UCSD-AML1 (cell line): ENCODE measurements around the gene CTIF.
"Not testable (repeated sequence)": the region's sequence is repeated elsewhere in the genome, so short reads cannot be mapped to it uniquely, and the experiment has no call there.

ENCODE experiments used
- DNase-seq: peaks from one replicate; lab custom pipeline; 2025; ENCODE audit not compliant: unreplicated experiment; lab: John Stamatoyannopoulos, UW

CTIF gene

DNA sequence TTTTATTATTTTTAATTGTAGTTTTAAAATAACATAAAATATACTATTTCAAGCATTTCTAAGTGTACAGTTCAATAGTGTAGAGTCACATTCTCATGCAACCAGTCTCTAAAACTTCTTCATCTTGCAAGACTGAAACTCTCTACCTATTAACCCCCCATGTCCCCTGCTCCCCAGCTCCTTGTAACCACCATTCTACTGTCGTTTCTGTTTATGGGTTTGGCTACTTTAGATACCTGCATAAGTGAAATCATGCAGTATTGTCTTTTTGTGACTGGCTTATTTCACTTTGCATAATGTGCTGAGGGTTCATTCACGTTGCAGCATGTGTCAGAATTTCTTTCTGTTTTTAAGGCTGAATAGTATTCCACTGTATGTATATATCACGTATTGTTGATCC lies 272.6 kb downstream of the CTIF start:
- DNase-seq, result no peak

DNA sequence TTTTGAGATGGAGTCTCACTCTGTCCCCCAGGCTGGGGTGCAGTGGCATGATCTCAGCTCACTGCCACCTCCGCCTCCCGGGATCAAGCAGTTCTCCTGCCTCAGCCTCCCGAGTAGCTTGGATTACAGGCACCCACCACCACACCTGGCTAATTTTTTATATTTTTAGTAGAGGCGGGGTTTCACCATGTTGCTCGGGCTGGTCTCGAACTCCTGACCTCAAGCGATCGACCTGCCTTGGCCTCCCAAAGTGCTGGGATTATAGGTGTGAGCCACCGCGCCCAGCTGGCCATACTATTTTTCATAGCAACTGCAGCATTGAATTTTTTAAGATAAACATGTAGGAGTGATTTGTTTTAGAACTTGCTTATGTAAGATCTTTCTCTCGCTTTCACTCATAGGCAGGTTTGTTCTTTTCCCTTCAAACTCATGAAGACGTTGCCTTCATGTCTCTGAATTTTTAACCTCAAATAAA lies 273.2 kb downstream of the CTIF start:
- not testable (repeated sequence) for DNase-seq

DNA sequence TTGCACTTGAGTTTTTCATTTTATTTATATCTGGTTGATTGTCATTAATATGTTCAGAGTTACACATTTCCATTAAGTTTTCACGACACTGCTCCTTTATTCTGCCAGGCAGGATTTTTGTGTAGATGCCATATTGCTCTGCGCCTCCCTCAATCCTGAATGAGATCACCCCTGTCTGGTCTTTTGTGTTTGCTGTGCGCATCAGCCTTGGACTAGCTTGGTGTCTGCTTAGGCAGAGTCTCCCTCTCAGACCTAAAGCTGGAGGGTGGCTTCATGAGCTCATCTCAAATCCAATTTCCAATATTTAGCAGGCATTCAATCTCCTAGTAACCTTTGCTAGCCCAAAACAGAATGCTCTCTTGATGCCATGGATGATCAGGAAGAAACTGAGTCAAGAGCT lies 274.5 kb downstream of the CTIF start:
- DNase-seq, result no peak

DNA sequence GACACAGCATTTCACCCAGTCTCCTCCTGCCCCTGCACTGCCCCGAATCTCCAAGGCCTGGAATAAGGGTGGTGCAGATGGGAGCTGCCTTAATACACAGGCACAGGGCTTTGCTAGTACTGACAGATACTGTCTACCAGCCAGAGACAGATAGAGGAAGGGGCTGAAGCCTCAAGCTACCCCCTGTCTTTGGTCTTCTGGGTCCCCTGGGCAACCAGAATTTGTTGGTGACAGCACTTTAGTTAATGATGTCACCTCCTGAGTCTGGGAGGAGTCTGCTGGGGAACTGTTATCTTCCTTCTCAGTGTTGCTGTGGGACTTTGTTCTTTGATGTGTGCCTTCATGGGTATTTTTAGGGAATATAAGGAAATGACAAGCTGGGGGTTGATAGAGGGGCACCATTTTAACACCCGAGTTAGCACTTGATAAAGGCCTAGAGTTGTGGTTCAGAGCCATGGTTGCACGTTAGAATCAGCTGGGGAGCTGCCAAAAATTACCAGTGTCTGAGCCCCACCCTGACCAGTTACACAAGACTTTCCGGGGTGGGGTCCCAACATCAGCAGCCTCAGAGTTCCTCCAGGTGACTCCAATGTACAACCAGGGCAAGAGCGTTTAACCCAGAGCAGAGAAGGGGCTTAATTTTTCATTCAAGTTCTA lies 275.1 kb downstream of the CTIF start:
- DNase-seq, result no peak

DNA sequence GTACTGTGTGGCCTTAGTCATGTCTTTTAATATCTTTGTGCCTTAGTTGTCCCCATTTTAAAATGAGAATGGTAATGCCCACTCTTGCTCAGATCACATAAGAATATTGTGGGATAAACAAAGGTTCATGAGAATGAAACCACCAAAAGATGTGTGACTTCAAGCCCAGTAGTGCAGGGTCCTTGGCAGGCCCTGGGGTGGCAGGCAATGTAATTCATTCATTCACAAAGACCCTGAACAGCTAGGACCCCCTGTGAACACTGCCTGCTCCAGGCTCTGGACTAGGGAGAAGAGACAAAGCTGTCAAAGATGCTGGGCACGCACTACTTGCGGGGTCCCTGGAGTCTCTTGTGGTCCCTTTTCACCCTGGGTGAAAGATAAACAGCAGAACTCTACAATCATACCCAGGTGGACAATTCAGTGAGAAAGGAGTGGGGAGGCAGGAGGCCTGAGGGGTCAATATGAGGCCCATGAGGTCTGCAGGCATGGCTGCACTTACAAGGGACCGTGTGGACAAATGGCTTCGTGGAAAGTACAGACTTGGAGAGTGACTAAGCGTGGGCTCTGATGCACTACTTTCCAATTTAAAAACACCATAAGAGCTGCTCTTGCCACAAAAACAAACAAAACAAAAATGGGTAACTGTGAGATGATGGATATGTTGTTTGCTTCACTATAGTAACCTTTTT lies 275.8 kb downstream of the CTIF start:
- DNase-seq, result no peak

DNA sequence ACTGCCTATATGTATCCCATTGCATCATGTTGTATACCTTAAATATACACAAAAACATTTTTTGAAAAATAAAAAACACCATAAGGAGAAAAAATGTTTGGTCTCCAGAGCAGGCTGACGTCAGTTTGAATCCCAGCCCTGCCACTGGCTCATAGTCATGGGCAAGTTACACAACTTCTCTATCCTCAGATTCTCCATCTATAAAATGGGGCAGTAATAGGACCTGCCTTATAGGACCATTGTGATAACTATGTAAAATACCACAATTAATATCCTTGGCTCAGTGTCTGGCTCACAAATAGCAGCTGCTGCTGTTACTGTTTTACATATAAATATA lies 276.3 kb downstream of the CTIF start:
- DNase-seq, result no peak

DNA sequence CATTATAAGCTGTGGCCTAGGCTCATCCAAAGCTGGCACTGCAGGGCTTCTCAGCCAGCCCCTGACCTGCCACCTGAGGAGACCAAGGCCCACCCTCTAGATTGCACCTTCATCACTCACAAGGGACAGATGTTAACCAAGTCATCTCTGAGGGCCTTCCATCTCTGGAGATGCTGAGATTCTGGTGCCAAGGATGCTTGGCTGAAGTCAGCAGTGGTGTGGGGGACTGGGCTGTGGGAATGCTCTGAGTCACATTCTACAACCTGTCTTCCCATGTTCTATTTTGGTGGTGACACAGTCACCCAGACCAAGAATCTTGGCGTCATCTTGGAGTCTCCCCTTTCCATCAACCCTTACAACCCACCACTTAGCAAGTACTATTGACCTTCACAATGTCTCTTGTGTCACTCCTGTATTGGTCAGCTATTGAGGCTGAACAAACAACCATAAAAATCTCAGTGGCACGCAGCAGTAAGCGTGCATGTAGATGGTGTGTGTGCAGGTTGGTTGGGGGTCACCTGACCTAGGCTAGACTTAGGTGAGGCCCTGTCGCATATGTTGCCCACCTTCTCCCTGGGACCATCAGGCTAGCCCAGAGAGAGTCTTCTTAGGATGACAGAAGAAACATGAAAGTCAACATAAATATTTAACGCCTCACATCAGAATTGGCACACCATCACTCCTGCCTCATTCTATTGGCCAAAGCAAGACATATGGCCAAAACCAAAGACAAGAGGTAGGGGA lies 276.9 kb downstream of the CTIF start:
- DNase-seq, result no peak

DNA sequence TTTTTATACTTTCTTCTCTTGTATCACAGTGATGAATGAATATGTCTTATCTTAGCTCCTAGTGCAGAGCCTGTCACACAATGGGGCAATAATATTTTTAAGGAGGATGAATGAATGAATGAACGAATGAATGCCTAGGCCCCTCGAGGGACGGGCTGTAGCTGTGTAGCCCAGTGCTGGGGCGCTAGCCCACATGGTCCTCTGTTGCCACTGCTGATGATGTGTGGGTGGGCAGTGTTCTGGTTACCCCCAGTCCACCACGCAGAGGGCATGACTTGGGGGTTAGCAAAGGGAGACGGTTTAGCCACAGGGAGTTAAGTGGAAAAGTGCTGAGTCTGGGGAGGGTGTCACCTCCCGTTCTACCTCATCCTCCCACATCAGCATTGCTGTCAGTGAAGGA lies 277.7 kb downstream of the CTIF start:
- DNase-seq, result no peak

DNA sequence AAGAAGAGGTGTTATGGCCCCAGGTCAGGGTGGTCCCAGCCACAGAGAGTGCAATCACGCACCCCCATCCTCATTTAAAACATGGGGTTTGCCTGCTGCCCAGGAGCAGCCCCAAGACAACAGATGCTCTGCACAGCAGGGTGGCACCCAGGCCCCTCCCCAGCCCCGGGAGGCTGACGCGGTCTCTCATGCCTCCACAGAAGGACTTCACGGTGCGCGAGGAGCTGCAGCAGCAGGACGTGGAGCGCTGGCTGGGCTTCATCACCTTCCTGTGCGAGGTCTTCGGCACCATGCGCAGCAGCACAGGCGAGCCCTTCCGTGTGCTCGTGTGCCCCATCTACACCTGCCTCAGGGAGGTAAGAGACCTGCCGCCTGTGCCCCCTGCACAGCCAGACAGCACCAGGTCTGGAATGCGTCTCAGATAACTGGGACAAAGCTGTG lies 278.2 kb downstream of the CTIF start:
- DNase-seq, result no peak

DNA sequence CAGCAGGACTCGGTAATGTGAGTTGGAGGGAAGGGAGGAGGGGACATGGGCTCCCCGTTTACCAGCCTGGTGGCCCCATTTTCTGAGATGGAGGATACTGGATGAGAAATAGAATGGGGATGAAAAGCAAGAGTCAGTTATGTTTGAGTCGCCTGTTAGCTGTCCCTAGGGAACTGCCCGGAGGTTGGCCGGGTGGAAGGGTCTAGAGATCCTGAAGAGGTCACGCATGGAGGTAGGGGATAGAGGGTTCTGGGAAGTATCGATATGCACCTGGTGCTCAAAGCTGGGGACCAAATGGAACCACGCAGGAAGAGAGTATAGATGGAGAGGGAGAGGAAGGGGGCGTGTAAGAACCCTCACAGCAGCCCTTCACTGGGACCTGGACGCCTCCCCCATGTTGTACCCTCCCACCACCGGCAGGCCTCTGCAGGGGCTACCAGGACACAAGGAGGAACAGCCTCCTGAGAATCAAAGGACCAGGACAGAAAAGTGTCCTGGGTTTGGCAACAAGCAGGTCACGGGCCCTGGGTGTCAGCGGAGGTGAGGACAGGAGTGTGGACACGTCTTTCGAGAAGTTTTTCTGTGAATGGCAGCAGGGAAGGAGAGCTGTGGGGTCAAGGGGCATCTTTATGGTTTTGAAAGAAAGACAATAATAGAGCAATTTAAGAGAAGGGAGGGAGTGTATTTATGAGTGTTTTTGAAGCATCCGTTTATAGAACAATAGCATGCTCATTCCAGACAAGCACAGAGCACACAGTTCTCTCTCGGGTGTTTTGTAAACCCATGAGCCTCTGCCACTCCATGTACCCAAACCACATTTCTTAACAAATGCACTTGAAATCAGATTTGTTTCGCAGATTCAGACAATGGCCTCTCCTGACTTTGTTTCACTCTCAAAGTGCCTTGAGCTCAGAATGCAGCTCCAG lies 279.8 kb downstream of the CTIF start:
- no peak for DNase-seq

DNA sequence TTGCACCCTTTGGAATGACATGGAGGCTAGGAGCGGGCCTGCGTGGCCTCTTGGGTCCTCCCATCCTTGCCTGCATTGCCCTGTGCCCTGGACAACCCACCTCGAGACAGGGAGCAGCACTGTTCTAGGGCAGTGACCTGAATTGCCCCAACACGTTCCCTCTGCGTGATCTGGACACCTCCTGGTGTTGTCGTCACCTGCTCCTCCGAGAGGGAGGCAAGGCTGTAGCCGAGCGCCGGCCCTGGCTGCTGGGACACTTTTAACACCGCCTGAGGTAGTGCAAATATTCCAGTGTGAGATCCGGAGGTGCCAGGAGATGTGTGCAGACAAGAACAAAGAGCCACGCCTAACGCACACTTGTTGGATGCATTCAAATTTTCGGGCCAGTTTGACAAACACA lies 280.4 kb downstream of the CTIF start:
- DNase-seq, result no peak

DNA sequence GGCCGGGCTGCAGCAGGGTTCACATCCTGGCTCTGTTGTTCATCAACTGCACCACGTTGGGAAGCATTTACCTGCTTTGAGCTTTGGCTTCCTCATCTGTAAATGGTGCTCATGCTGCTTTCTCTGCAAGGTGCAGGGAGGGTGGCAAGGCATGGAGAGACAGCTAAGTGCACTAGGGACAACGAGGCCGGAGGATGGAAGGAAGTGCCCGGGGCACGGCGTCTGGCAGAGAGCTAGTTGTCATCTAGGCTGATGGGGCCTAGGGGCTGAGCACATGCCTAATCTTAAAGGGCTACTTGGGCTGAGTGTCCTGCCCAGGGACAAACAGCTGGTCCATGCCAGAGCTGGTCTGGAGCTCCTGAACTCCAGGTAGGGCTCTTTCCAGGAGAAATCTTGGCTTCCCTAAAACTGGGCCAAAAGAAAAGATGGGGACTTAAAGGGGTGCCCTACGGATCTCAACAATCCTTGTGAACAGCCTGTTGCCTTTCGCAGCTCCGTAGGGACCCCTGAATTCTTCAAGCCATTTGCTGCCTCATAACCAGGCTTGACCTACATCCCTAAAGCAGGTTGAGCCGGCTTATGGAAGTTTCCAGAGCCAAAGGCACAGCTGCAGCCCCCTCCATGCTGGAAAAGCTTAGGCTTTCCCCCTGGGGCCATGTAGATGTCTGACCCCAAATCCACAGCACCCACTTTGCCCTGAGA lies 281.1 kb downstream of the CTIF start:
- DNase-seq, result no peak

DNA sequence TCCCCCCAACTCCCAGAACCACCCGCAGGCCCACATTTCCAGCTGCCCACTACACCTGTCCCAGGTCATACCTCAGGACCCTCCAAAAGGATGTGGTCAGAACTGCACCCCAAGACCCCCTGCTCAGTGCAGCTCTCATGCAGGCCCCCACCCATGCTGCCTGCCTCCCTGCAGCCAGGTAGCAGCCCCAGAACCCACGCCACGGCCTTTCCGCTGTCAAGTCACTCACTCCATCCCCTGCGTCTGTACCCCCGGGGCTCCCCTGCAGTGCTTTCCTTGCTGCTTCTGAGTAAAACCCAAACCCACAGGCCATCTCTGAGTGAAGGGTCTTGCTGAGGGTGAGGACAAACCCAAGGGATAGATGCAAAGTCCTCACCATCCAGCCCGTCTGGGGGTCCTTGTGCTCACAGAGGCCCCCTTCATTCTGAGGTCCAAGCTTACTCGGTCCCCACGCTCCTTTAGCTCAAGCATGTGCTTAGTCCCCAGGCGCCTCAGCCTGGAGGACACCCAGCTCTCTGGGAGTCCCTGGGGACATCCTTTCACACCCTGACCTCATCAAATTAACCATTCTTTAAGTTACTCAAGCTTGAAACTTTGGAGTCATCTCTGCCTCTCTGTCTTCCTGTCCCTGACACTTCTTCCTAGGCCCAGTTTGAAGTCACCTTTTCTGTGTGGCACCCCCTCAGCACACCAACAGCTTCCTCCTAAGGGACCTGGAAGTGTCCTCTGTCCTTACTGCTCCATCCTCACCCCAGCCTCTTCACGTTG lies 281.8 kb downstream of the CTIF start:
- DNase-seq, result no peak

DNA sequence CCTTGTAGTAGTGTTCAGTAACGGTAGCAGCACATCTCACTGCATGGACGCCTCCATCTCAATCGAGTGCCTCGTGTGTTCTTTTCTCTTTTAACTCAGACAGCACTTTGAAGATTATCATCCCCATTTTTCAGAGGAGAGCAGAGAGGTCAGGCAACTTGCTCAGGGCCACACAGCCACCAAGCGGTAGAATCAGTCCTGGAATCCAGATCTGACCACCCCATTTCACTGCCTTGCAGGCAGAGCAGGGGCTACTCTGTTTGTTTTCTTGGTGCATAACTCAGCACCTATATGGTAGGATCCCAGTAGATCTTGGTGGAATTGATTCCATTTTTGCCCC lies 282.4 kb downstream of the CTIF start:
- DNase-seq, result no peak

DNA sequence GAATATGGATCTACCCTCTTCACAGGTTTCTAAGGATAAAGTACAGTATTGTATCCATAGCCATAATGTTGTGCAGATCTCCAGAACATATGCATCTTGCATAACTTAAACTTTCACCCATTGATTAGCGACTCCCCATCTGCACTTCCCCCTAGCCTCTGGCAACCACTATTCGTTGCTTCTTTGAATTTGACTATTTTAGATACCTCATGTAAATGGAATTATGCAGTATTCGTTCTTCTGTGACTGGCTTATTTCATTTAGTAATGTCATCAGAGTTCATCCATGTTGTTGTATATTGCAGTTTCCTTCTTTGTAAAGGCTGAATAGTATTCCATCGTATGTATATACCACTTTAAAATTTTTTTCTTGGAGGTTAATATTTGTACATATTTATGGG lies 283.0 kb downstream of the CTIF start:
- DNase-seq, result no peak

DNA sequence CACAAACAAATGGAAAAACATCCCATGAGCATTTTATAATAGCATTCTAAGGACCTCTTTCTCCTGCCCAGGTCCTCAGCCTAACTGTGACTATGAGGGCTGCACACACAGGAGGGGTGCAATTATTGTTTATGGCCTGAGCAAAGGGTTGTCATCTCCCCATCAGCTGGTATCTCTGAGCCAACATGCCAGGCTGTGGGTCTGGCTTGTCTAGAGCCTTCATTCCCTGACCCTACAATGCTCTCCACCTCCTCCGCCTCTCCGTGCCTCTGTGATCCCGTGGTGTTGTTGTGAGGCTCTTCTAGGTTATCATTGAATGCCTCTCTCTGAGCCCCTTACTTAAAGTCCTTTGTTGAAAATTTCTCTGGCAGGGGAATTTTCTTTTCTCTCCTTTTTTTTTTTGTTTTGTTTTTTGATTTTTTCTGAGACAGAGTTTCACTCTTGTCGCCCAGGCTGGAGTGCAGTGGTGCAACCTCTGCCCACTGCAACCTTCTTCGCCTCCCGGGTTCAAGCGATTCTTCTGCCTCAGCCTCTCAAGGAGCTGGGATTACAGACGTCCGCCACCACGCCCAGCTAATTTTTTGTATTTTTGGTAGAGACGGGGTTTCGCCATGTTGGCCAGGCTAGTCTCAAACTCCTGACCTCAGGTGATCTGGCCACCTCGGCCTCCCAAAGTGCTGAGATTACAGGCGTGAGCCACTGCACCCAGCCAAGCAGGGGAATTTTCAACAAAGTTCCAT lies 285.6 kb downstream of the CTIF start:
- DNase-seq, result no peak

DNA sequence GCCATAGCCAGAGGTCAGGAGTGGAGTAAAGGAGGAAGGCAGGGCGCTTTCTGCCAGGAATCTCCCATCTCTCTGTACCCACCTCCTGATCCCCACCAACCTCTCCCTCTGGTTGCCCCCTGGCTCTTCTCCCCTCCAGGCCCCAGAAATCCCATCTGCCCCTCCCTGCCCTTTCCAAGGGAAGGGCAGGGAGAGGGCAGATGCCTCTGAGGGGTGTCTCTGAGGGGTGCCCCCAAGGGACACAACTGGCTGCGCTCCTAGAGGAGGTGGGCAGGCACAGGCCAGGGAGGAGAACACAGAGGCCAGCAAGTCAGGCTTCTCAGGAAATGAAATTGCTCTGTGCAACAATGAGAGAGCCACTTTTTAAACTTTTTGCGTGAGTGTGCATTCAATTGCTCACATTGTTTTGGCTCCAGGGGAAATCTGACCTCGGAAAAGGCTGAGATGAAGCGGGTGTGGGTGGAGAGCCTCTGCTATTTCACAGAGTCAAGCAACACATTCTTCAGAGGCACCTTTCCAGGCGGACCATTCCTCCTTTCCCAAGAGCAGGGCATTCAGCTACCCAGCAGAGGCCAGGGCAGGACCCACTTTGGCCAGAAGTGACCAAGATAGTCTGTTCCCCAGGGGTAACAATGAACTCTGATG lies 286.4 kb downstream of the CTIF start:
- no peak for DNase-seq

DNA sequence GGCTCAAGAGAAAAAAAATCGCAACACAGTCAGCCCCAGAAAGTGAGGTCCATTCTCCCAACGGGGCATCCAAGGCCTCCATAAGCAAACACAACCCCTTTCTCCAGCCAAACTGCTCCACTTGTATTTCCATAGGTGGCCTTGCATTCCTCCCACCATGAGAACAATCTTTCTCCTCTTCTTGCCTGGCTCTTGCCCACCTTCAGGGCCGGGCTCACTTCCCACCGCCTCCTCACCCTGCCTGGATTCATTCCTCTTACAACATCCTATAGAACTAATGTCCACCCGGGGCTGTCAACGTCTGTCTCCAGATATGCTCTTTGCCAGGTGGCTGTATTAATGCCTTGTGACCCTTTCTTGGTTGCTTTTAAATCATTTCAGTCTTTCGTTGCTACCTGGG lies 287.4 kb downstream of the CTIF start:
- DNase-seq, result no peak

DNA sequence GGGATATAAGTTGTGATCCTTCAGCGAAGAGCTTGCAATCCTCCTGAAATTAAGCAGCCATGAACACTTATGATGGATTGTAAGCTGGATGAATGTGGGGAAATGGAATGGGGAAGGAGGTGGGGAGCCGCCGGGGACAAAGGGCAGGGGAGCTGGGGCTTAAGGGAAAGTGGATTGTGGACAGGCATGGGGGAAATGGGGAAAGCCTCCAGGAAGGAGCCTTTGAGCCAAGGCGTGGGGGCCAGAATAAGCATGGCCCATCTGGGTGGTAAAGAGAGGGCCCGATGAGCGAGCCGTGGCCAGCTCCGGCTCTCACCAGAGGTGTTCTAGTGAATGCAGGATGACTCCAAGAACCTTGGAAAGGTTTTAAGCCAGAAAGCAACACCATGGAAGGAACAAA lies 288.0 kb downstream of the CTIF start:
- DNase-seq, result no peak
